OCI-LY7 (cell line): Measurements from ENCODE around the gene ZNF155. TPM values are rescaled to one million over a fixed set of nuclear protein-coding genes. Genes with fewer than 3 reads are reported as not detected.
A peak's percentile ranks its signal among the peaks of the same experiment; 100 is the strongest.

Source experiments
- BruUV-seq: library from RNA; stranded (reverse); fragments of 400-500 nt; replicated peaks from 2 replicates; lab custom pipeline; 2021; lab: Mats Ljungman, UMichigan
- CTCF ChIA-PET: fragments of 300-600 bp; sonication (Branson Sonifier 250); formaldehyde crosslinking; loops from one replicate; lab custom pipeline; 2022; ENCODE audit warnings: antibody characterized with exemption; ENCODE audit not compliant: unreplicated experiment; lab: Charles Lee
- POLR2A ChIA-PET: fragments of 300-600 bp; sonication (Branson Sonifier 250); formaldehyde crosslinking; loops from one replicate; lab custom pipeline; 2022; ENCODE audit warnings: antibody characterized with exemption; lab: Charles Lee
- DNase-seq: peaks from one replicate; pipeline ENCODE4 v3.0.0-alpha.2; 2015; ENCODE audit warnings: low spot score
- H2AFZ ChIP-seq: fragments of 200-600 bp; sonication (generic), shearing (Covaris generic); 2 replicates; pipeline ENCODE4 v1.6.1; 2014; ENCODE audit warnings: mild to moderate bottlenecking, antibody characterized with exemption, low read length, moderate library complexity
- H3K27ac ChIP-seq: fragments of 200-600 bp; sonication (generic); 2 replicates; pipeline ENCODE4 v1.5.1; 2014; ENCODE audit warnings: mixed run types, low read depth, mild to moderate bottlenecking, moderate library complexity, low read length, inconsistent platforms; ENCODE audit not compliant: poor library complexity, severe bottlenecking
- H3K36me3 ChIP-seq: fragments of 200-600 bp; sonication (generic); 2 replicates; pipeline ENCODE4 v1.6.1; 2014; ENCODE audit warnings: mild to moderate bottlenecking, antibody characterized with exemption, low read length, moderate library complexity, mixed read lengths; ENCODE audit not compliant: insufficient read depth
- H3K4me1 ChIP-seq: fragments of 200-600 bp; sonication (generic); 2 replicates; pipeline ENCODE4 v1.5.1; 2014; ENCODE audit warnings: mild to moderate bottlenecking, low read length; ENCODE audit not compliant: insufficient read depth, poor library complexity, severe bottlenecking
- H3K4me2 ChIP-seq: fragments of 200-600 bp; sonication (generic); 2 replicates; pipeline ENCODE4 v1.6.1; 2014; ENCODE audit warnings: mild to moderate bottlenecking, low read length
- H3K4me3 ChIP-seq: fragments of 200-600 bp; sonication (generic); 2 replicates; pipeline ENCODE4 v1.5.1; 2014; ENCODE audit warnings: mild to moderate bottlenecking, low read depth, low read length; ENCODE audit not compliant: poor library complexity, severe bottlenecking
- H3K79me2 ChIP-seq: fragments of 200-600 bp; sonication (generic); 2 replicates; pipeline ENCODE4 v1.6.1; 2016; ENCODE audit warnings: low read depth, mild to moderate bottlenecking, low read length, moderate library complexity, mixed read lengths; ENCODE audit not compliant: insufficient read depth
- H3K9me2 ChIP-seq: fragments of 200-600 bp; sonication (generic); 2 replicates; pipeline ENCODE4 v1.6.1; 2016; ENCODE audit warnings: mild to moderate bottlenecking, low read length, mixed read lengths; ENCODE audit not compliant: insufficient read depth
- H3K9me3 ChIP-seq: fragments of 200-600 bp; sonication (generic); 2 replicates; pipeline ENCODE4 v1.6.1; 2014; ENCODE audit warnings: mild to moderate bottlenecking, mixed run types, low read length, mixed read lengths
- H4K20me1 ChIP-seq: fragments of 200-600 bp; sonication (generic); 2 replicates; pipeline ENCODE4 v1.6.1; 2014; ENCODE audit warnings: mild to moderate bottlenecking, antibody characterized with exemption, low read length, moderate library complexity, mixed read lengths; ENCODE audit not compliant: insufficient read depth
- CTCF ChIP-seq: fragments of 200-600 bp; sonication (generic); conservative IDR thresholded peaks from 2 replicates; pipeline ENCODE4 v1.5.1; 2014; ENCODE audit warnings: mild to moderate bottlenecking, antibody characterized with exemption, low read length, moderate library complexity, mixed read lengths
- EZH2phosphoT487 ChIP-seq: fragments of 200-600 bp; sonication (generic); IDR thresholded peaks from 2 replicates; pipeline ENCODE4 v1.6.1; 2018; ENCODE audit warnings: low read depth, borderline replicate concordance, mild to moderate bottlenecking, mixed run types, antibody characterized with exemption, low read length, moderate library complexity, mixed read lengths
- intact Hi-C: fragments of 100-400 bp; cut with micrococcal nuclease; formaldehyde crosslinking; loops from one replicate; pipeline ENCODE4 v1.10.0; 2022; ENCODE audit not compliant: unreplicated experiment
- total RNA-seq, 2 experiments: library from RNA; depleted of rRNA in 1 of 2; stranded (reverse); fragments of >200 nt in 1 of 2; shearing (Covaris generic) in 1 of 2; gene quantifications; 2 replicates each; pipeline ENCODE4 v1.2.3, GENCODE V29; 2014 to 2022

The ZNF155 gene
- total RNA-seq, 2 experiments from 2014 or later = not detected

- H3K79me2 ChIP-seq = no peaks in the 10 kb centered on the region
- intact Hi-C loops = no loop called here
- DNase-seq = no peak
- H3K4me3 ChIP-seq = no peak overlapping the region
- no peaks in the 10 kb centered on the region for H3K36me3 ChIP-seq
- no peaks in the 10 kb centered on the region for H3K9me2 ChIP-seq
- no peak overlapping the region for H3K27ac ChIP-seq
- no peak overlapping the region for H2AFZ ChIP-seq
- ChIA-PET POLR2A (no interaction called here), CTCF (no interaction called here)
- TF ChIP-seq CTCF (no peak), EZH2phosphoT487 (no peak)
- no TSS peak for BruUV-seq
- H3K4me2 ChIP-seq = no peak overlapping the region
- H4K20me1 ChIP-seq = no peaks in the 10 kb centered on the region
- no peaks in the 10 kb centered on the region for H3K9me3 ChIP-seq
- H3K4me1 ChIP-seq = no peaks in the 10 kb centered on the region
Measured at GRCh38 chr19:43997631-43998290, 13.8 kb downstream of the ZNF155 start.

- Histone ChIP-seq H3K4me1 (peaks cover 4% of the 10 kb centered on the region), H3K79me2 (no peaks in the 10 kb centered on the region), H3K27ac (no peak overlapping the region), H3K9me3 (no peaks in the 10 kb centered on the region), H2AFZ (peak overlapping the region; percentile 87), H3K9me2 (no peaks in the 10 kb centered on the region), H4K20me1 (no peaks in the 10 kb centered on the region), H3K36me3 (peaks cover under 1% of the 10 kb centered on the region; the same call in 1 of the 2 replicates), H3K4me3 (peak overlapping the region; percentile 83), H3K4me2 (peak overlapping the region; percentile 64)
- DNase-seq = no peak
- CTCF ChIA-PET = no interaction called here
- POLR2A ChIA-PET = interaction anchor here (0.5 kb wide), 1 partner anchor 40 kb away, joined by 3 read pairs; no protein-coding TSS in a partner anchor
- intact Hi-C loops = loop anchor here (2.0 to 10.0 kb wide), 2 partner anchors 93 to 111 kb away; partner anchors contain the start of genes ZNF224 and ZNF225
- TSS peak; percentile 84 for BruUV-seq
- TF ChIP-seq EZH2phosphoT487 (no peak), CTCF (no peak)
Measured at GRCh38 chr19:44002212-44002565, 18.2 kb downstream of the ZNF155 start.
